Kidney capillary endothelial cell (primary cell): ENCODE data around the gene CEP112.

Source experiments
- DNase-seq: peaks from one replicate; pipeline ENCODE4 v3.0.0-alpha.2; 2018; ENCODE audit warnings: low spot score

Gene CEP112

DNA sequence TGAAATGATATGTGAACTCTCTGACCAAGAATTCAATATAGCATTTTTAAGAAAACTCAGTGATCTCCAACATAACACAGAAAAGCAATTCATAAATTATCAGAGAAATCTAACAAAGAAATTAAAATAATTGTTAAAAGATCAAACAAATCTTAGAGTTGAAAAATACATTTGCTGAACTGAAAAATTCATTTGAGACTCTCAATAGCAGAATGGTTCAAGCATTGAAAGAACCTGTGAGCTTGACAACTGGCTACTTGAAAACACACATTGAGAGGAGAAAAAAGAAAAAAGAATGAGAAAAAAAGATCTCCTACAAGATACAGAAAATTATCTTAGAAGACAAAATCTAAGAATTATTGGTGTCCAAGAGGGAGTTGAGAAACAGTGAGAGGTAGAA is 203.5 kb downstream of the CEP112 start:
- no peak for DNase-seq

DNA sequence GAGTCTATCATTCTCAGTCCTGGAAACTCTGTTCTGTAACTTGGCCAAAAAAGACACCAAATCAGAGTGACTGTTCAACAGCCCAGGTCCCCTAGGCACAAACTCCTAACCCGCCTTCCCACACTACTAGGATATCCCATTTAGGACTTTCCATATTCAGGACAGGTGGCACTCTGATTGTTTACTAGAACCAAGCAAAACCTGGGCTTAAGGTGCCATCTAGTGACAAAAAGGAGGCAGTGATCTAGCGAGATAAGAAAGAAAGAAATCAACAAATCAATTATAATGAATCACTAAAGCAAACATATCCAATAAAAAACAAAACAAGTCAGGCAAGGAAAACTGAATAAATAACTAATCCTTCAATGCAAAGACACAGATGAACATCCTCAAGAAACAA is 203.9 kb downstream of the CEP112 start:
- DNase-seq = peak; percentile 36

DNA sequence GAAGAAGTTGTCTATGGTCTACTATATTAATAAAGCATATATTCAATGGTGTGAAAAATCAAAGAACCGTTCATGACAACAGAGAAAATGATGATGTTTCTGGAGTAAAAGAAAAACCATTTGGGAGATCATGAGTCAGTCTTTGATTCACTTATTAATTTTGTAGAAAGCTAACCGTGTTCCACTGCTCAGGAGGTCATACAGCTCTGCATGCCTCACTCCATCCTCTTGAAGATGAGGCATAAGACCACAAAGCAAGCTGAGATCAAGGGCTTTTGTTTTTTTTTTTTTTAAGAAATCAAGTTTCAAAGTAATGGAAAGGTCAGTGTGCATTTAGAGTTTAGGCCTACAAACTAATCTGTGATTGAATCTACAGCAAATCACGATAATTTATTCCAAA is 206.4 kb downstream of the CEP112 start:
- DNase-seq = no peak

DNA sequence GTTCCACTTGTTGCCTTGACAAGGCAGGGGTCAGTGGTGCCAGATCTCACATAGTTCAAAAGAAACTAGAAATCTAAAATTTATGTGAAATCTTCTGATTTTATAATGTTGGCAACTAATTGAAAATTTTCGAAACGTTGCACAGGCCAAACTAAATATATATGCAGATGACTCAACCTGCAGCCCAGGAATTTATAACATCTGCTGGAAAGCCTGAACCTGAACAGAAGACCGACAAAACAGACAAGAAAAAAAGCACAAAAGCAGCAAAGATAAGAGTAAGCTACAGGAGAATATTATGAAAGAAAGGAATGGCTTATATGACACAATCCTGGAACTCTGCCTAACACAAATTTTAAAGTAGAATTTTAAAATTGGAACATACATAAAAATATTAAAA is 207.6 kb downstream of the CEP112 start:
- no peak for DNase-seq

DNA sequence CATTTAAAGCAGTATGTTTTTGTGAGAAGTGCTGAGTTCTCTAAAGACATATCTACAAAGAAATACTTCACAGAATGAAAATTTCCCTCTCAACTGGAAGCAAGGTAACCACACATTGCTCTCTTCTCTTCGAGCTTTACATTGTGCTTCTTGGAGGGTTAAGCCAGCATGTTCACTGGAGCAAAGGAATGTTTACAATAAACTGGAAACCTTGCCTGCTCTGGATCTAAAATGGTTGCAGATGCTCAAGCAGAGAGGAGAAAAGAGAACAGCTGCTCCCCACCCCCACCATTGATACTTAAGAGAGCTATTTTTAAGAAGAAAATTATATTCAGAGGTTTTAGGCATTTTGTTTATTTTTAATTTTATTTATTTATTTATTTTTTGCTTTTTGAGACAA is 213.1 kb downstream of the CEP112 start:
- no peak for DNase-seq

DNA sequence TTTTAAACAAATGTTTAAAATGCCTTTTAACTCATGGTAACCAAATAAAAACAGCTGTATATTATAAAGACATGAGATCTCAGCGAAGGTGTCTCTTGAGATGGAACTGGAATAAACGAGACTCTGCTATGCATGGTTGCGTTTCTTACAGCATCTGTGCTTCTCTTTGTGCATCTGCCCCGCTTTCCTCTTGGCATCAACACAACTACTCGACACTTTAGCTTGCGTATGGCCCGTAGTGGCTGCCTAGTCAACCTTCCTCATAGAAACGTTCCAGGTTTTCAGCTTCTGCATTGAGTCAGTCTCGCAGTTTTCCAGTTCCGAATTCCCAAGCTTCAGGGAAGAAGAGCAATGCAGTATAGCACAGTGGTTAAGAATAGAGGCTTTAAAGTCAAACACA is 214.9 kb downstream of the CEP112 start:
- no peak for DNase-seq

DNA sequence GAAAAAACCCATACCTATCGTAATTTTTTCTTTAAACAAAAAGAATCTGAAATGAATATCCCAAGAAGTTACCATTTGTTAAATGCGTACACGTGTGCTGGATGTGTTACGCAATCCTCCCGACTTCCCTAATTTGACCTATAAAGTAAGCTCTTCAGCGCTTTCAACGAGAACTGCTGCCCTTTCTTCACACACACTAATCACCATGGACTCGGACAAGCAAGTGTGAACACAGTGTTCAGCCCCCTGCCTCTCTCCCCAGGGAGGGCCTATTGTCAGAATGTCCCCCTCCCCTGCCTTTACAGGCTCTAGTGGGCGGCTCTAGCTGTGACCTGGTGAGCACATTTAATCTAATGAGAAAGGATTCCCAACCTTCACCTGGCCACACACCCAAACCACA is 216.1 kb downstream of the CEP112 start:
- no peak for DNase-seq

DNA sequence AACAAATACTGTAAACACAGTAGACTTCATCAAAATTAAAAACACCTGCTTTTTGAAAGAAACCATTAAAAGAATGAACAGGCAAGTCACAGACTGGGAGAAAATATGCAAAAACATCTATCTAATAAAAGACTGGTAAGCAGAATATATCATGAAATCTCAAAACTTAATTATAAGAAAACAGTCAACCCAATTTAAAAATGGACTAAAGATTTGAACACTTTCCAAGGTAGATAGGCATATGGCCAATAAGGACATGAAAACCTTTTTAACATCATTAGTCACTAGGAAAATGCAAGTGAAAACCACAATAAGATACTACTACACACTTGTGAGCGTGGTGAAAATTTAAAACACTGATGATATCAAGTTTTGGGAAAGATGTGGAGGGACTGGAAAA is 218.7 kb downstream of the CEP112 start:
- no peak for DNase-seq

DNA sequence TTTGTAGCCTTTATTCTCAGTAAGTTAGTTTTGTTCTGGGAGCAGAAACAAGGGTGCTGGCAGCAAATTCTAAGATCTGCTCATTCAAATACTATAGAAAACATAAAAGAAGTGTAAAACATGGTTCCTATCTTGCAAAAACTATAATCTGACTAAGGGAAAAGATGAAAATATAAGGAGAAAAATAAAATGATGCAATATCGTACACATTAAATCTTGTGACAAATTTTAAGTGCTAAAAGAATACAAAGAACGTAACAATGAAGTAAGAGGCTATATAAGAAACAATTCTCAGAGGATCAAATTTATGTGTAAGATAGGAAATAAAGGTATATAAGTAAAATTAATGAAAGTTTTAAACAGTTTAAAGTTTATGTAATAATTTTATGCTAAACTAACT is 224.6 kb downstream of the CEP112 start:
- DNase-seq = no peak

DNA sequence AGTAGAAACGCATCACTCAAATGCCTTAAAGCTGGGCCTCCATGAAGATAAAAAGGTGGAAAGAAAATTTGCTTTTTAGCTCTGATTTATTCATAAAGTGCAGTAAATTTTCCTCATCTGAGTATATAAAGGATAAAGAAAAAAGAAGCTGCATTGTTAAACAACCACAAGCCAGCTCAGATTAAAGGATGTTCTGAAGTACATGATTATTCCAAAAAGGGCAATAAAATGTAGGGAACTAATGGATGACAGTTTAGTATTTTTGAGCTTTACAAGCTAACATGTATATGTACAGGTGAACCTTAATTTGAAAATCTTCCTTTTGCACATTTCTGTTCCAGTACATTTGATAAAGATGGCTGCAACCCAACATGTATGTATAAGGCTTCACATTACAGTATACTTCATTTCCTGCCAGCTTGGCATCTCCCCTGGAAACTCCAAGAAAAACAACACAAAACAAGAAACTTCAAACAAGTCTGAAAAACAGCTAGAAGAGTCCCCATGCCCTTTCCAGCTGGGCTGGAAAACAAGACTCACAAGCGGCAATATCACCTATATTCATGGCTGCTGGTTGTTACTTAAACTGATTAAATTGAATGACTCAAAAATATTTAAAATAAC is 225.7 kb downstream of the CEP112 start:
- no peak for DNase-seq

DNA sequence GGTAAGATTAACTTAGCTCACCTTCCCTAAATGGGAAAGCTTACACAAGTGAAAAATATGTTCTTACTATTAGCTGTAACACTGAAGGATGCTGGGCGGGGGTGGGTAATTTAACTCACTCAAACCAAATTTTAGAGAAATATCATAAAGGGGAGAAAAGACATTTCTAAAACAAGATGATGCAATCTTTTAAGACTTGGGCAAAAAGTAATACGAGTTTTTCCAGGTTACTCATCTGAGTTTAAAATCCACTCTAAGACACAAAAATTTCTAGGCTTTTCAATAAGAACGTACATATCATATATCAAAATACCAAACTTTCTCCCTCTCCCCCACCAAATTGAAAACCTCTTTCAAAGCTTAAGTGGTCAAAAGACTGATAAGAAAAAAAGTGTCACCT is 228.8 kb downstream of the CEP112 start:
- no peak for DNase-seq

DNA sequence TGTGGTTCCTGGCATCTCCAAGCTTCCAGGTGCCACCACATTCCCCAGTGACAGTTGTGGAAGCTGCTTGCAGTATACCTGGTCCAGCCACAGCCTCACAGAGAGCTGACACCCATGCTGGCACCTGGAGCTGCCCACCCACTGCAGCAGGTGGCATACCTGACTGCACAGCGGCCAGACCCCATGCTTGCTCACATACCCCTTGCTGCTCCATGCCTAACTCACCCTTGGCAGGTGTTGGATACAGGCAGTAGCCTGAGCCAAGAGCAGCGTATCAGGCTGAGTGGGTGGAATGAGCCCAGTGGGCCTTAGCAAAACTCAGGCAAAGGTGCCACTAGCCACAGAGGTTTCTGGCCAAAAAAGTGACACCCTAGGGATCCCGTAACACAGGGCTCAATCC is 232.3 kb downstream of the CEP112 start:
- no peak for DNase-seq

DNA sequence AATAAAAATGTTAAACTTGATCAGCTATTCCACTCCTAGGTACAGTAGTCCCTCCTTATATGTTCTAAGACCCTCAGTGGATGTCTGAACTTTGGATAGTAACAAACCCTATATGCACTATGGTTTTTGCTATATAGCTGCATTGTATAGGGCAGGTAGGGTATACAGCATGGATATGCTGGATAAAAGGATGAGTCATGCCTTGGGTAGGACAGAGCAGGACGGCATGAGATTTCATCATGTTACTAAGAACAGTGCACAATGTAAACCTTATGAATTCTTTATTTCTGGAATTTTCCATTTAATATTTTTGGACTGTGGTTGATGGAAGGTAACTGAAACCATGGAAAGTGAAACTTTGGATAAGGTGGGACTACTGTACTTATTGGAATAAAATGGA is 235.1 kb downstream of the CEP112 start:
- DNase-seq = no peak

DNA sequence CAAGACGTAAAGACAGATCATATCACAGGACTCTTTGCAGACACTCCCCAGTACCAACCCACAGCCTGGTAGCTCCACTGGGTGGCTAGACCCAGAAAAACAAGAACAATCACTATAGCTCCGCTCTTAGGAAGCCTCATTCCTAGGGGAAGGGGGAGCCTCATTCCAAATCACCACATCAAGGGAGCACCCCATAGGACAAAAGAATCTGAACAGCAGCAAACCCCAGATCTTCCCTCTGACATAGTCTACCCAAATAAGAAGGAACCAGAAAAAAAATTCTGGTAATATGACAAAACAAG is 237.8 kb downstream of the CEP112 start:
- DNase-seq = no peak

DNA sequence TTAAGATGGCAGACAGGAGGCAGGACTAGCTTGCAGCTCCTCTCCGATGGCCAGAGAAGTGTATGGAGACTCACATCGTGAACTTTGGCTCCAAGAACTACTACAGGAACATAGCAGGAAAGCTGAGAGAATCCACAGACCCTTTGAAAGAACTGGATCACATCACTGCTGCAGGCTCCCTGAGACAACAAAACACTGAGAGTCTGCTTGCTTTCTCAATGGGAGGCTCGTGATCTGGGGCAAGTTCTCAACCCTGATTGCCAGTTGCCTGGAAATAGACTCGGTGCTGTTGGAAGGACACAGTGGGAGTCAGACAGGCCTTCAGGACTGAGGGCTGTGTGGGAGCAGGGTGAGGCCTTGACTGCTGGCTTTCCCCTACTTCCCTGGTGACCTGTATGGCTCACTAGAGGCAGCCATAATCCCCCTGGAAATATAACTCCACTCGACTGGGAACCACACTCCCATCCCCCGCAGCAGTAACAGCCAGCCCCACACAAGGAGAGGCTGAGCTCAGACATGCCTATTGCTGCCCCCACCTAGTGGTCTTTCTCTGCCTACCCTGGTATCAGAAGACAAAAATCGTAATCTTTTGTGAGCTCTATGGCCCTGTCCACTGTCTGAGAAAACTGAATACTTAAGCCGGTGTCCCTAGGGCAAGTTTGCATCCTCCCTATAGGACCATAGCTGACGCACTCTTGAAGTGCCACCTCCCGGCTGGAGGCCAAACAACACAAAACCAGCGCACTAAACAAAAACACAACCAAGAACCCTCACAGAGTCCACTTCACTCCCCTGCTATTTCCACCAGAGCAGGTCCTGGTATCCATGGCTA is 238.4 kb downstream of the CEP112 start:
- no peak for DNase-seq

DNA sequence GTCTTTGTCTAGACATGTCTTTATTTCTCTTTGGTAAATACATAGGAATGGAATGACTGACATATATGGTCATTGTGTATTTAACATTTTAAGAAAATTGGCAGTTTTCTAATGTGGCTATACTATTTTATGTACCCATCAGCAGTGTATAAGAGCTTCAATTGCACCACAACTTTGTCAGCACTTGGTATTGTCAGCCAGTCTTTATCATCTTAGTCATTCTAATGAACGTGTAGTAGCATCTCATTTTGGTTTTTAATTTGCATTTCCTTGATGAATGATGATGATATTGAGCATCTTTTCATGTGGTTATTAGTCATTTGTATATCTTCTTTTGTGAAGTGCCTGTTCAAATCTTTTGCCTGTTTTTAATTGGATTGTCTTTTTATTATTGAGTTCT is 239.3 kb downstream of the CEP112 start:
- no peak for DNase-seq

DNA sequence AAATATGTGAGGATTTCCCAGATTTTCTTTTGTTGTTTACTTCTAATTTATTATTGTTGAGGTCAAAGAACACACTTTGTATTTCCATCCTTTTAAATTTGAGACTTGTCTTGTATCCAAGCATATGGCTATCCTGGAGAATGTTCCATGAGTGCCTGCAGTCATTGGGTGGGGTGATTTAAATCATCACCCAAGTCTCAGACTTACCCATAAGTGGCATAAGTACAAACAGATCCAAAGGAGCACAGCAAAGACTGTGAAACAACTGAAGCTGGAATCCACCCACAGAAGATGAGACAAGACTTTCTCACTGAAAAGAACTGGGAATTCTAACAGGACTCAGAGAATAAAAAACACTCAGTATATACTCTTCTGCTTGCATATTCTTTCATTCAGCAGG is 239.9 kb downstream of the CEP112 start:
- DNase-seq = no peak

DNA sequence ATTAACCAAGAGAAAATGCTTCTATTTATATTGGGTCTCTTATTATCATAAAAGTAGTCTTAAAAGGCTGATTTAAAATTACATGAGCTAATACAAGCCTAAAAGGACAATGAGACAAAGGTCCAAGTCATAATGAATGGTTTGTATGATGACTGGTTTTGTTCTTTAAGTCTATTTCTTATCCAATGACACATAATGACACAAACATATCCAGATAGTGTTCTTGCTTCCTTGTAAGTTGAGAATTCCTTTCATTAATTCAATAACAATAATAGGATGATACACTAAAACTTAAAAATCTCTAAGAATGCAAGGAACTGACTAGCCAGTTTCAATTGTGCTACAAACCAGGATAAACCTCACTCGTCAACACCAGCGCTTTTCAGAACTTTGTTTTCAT is 244.1 kb downstream of the CEP112 start:
- DNase-seq = peak; percentile 57

DNA sequence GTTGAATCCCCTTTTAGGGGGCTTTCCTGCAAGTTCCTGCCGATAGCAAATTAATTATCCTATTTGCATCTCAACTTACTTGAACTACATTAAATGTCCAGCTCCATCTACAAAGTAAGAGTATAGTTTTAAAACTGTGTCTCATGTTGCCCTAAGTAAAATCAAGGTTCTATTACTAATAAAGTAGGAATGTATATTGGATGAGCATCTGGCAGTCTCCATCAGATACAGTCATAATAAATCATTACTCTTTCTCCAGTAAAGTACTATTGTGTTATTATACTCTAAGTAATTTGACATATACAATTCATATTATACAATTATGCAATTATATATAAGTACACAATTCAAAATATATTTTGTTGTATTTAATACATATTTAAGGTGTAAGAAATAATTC is 249.3 kb downstream of the CEP112 start:
- DNase-seq = no peak

DNA sequence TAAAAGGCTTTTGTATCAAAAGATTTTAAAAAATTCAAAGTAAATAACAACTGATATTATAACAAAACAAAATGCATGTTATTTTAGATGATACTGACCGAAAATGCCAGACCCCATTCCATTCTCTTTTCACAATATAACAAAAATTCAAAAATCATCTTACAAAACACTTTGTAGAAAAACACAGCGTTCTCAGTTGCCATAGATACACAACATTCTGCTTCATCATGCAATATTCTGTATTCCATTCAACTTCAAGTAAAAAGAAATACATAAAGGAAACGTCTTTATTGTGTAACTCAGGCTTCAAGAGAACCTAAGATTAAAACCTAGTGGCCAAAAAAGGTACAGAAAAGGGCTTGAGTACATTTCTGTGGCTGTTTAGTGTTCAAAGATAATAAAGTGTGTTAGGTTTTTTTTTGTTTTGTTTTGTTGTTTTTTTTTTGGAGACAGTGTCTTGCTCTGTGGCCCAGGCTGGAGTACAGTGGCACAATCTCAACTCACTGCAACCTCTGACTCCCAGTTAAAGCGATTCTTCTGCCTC is 250.5 kb downstream of the CEP112 start:
- DNase-seq = no peak

DNA sequence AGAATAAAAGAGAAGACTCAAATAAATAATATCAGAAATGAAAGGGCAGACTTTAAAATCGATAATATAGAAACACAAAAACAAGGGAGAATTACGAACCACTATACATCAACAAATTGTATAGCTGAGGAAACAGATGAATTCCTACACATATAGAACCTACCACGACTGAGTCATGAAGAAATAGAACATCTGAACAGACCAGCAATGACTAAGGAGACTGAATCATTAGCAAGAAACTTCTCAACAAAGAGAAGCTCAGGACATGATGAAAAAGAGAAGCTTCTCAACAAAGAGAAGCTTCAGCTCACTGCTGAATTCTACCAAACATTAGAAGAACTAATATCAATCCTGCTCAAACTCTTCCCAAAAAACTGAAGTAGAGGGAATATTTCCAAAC is 255.9 kb downstream of the CEP112 start:
- DNase-seq = peak; percentile 44

DNA sequence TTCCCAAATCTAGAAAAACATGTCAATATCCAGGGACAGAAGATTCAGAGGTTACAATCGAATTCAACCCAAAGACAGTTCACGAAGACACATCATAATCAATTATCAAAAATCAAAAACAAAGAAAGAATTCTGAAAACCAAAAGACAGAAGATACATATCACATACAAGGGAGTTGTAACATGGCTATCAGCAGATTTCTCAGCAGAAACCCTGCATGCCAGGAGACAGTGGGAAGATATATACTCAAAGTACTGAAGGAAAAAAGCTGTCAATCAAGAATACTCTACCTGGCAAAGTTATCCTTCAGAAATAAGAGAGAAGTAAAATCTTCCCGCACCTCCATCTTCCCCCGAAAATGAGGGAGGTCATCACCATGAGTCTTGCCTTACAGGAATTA is 258.6 kb downstream of the CEP112 start:
- no peak for DNase-seq

DNA sequence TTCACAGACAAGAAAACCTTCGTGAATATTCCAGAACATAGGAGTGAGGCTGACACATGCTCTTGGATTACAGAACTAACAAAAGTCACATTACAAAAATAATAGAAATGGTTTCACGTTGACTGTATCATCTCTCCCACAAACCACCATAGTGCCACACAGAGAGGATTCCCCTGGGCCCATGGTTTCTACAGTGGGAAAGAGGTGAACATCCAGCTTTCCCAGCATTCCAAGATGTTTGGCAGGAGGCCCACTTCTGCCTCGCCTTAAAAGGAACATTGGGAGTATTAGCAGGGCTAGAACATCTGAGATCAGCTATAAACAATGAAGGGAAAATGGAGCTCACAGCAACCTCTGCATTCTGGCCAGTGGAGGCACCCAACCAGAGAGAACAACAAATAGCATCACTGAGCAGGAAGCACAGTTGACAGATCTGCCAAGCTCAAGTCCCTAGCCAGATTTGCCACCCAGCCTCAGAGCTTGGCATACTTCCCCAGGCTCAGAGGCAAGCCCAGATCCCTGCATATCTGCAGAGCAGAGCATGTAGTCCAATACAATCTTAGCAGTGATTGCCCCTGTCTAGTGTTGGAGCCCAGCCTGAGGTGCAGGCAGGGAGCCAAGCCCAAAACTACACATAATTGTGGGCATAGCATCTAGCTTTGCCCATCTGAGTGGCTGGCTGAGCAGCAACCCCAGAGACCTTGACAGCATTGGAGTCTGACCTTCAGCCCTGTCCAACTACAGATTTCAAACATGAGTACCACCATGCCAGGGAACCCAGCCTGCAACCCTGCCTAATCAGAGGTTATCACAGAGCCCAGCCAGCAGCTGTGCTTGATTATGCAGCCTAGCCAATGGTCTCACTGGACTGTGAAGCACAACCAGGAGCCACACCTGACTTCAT is 260.4 kb downstream of the CEP112 start:
- no peak for DNase-seq
